ENCODE results near the gene DDX59.
A peak's percentile ranks its signal among the peaks of the same experiment; 100 is the strongest.

The DDX59 gene

DNA sequence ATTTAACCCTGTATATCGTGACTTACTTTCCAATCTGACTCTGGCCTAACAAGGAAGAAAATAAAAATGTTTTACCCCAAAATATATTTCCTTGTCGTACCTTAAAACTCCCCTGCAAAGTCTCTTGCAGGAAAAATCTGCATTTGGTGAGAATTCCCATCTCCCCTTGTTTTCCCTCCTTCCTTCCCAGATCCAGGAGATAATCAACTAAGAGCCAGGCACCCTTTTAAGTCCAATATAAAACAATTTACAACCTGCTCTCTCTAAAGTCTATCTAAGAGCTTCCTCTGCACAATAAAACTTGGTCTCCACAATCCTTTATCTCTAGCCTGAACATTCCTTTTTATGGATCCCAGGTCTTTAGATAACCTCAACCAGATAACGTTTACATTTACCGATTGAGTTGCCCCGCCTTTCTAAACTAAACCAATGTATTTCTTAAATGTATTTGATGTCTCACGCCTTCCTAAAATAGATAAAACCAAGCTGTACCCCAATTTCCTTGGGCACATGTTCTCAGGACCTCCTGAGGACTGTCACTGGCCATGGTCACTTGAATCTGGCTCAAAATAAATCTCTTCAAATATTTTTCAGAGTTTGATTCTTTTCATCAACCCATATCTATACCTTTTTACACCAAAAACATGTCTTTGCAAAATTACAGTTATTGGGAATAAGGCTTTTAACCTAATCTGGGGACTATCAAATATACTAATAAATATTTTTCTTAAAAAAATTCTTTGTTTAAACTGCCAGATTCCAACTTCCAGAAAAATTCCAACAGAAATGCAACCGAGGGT lies 993 bp downstream of the DDX59 start:
- no peaks in the 10 kb centered on the region for H3K36me3 ChIP-seq (ENCODE audit: control insufficient read depth, insufficient read depth, low read length)
- no peaks in the 10 kb centered on the region for H3K9me3 ChIP-seq (ENCODE audit: control insufficient read depth, insufficient read depth, low read length)
- no peaks in the 10 kb centered on the region for H3K27me3 ChIP-seq (ENCODE audit: control insufficient read depth, insufficient read depth, low read length)
- H3K4me3 ChIP-seq (ENCODE audit: low read depth, low read length): peak overlapping the region; percentile 75
- H3K9ac ChIP-seq (ENCODE audit: low read depth, low read length): peak overlapping the region; percentile 94
- H3K4me1 ChIP-seq (ENCODE audit: control insufficient read depth, insufficient read depth, low read length): peaks cover 18% of the 10 kb centered on the region

DNA sequence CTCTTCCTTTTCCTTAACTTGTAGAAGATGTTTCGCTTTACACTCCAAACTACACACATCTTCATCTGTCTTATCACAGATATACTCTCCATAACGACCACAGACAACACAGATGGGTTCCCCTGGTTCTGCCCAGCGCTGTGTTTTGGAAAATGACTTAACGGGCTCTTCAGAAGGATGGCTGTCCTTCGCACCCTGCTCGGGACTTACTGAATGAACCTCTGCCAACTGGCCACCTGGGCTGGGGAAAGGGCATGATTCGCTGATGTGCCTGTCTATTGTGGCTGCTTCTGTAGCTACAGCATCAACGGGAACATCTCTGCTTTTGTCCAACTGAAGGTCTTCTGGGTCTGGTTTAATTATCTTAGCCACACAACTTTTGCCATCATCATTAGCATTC lies 3.4 kb downstream of the DDX59 start:
- H3K4me3 ChIP-seq (ENCODE audit: low read depth, low read length): no peak overlapping the region

DNA sequence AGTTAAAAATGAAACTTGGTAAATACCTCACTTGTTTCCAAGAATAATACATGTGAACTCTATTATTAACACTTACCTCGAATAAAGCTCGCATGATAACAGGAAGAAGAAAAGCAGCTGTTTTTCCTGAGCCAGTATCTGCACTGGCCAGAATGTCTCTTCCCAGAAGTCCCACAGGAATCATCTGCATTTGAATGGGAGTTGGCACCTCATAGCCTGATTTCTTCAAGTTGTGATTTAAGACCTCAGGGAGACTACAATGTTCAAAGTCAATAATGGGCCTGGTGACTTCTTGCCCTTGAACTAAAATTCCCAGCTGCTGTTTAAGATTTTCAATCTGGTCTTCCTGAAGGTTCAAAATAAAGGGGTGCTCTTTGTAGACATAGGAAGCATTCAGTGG lies 3.8 kb downstream of the DDX59 start:
- Histone ChIP-seq H3K9ac (ENCODE audit: low read depth, low read length) (no peak overlapping the region), H3K9me3 (ENCODE audit: control insufficient read depth, insufficient read depth, low read length) (no peaks in the 10 kb centered on the region)

More for the DNA sequence above, 3.4 kb downstream of the DDX59 start:
- Histone ChIP-seq H3K9me3 (ENCODE audit: control insufficient read depth, insufficient read depth, low read length) (no peaks in the 10 kb centered on the region), H3K4me1 (ENCODE audit: control insufficient read depth, insufficient read depth, low read length) (peaks cover 18% of the 10 kb centered on the region), H3K27me3 (ENCODE audit: control insufficient read depth, insufficient read depth, low read length) (no peaks in the 10 kb centered on the region), H3K9ac (ENCODE audit: low read depth, low read length) (no peak overlapping the region), H3K36me3 (ENCODE audit: control insufficient read depth, insufficient read depth, low read length) (no peaks in the 10 kb centered on the region)

DNA sequence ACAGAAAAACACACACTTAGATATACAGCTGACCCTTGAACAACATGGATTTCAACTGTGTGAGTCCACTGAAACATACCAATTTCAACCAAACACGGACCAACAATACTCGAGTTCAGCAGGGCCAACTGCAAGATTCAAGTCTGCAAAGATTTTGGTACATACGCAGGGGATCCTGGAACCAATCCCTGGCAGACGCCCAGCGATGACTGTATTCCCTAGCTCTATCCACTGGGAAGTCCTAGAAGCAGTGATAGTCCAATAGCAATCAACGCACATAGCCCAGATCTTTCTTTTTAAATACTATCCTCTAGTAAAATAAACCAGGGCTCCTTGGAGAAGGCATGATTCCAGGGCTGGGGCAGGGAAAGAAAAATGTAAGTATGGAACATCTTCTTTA lies 9.0 kb downstream of the DDX59 start:
- peaks cover 4% of the 10 kb centered on the region for H3K4me1 ChIP-seq (ENCODE audit: control insufficient read depth, insufficient read depth, low read length)
- no peak overlapping the region for H3K4me3 ChIP-seq (ENCODE audit: low read depth, low read length)
- no peaks in the 10 kb centered on the region for H3K27me3 ChIP-seq (ENCODE audit: control insufficient read depth, insufficient read depth, low read length)
- H3K36me3 ChIP-seq (ENCODE audit: control insufficient read depth, insufficient read depth, low read length): peaks cover 19% of the 10 kb centered on the region
- no peaks in the 10 kb centered on the region for H3K9me3 ChIP-seq (ENCODE audit: control insufficient read depth, insufficient read depth, low read length)
- no peak overlapping the region for H3K9ac ChIP-seq (ENCODE audit: low read depth, low read length)

More for the DNA sequence above, 3.8 kb downstream of the DDX59 start:
- Histone ChIP-seq H3K4me1 (ENCODE audit: control insufficient read depth, insufficient read depth, low read length) (peaks cover 18% of the 10 kb centered on the region), H3K27me3 (ENCODE audit: control insufficient read depth, insufficient read depth, low read length) (no peaks in the 10 kb centered on the region), H3K4me3 (ENCODE audit: low read depth, low read length) (no peak overlapping the region), H3K36me3 (ENCODE audit: control insufficient read depth, insufficient read depth, low read length) (no peaks in the 10 kb centered on the region)

DNA sequence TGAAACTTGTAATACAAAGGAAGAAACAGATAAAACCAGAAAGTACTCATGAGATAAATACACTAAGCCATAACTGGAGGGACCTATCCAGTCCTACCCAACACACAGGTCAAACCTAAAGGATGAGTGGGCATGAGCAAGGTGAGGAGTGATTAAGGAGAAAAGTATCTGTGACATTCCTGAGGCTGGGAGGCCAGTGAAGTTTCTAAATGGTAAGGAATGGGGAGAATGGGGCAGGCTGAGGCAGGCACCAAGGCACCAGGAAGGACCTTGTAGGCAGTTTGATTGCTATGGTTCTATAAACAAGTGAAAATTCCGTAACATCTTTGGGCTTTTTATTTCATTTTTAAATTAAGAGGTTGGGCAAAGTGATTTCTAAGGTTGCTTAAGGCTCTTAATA lies 10.4 kb downstream of the DDX59 start:
- Histone ChIP-seq H3K4me1 (ENCODE audit: control insufficient read depth, insufficient read depth, low read length) (peaks cover 8% of the 10 kb centered on the region), H3K36me3 (ENCODE audit: control insufficient read depth, insufficient read depth, low read length) (peaks cover 19% of the 10 kb centered on the region), H3K27me3 (ENCODE audit: control insufficient read depth, insufficient read depth, low read length) (no peaks in the 10 kb centered on the region), H3K4me3 (ENCODE audit: low read depth, low read length) (no peak overlapping the region), H3K9ac (ENCODE audit: low read depth, low read length) (no peak overlapping the region), H3K9me3 (ENCODE audit: control insufficient read depth, insufficient read depth, low read length) (no peaks in the 10 kb centered on the region)

DNA sequence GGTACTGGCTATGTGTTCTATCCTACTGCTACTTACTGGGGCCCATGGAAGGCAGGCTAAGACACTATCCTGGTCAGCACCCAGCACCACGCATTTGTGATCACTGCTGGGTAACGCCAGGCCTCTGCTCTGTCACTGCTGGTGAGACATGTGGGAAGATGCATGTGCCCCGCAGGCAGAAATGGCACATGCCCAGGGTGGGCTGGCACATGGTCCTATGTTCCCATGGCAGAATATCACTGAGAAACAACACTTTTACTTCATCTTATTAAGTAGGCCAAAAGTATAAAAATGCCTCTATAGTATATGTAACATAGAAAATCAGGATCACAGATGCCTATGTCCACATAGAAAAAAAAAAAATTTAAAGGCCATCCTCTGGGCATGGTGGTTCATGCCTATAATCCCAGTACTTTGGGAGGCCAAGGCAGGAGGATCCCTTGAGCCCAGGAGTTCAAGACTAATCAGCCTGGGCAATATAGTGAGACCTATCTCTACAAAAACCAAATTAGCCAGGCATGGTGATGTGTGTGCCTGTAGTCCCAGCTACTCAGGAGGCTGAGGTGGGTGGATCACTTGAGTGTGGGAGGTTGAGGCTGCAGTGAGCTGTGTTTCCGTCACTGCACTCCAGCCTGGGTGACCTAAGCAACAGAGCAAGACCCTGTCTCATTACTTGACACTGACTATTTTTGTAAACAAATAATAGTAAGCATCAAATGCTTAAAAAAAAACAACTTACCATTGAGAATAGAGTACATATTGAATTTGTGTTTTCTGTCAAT lies 11.5 kb downstream of the DDX59 start:
- H3K4me3 ChIP-seq (ENCODE audit: low read depth, low read length): no peak overlapping the region
- H3K9ac ChIP-seq (ENCODE audit: low read depth, low read length): no peak overlapping the region
- H3K9me3 ChIP-seq (ENCODE audit: control insufficient read depth, insufficient read depth, low read length): no peaks in the 10 kb centered on the region
- H3K27me3 ChIP-seq (ENCODE audit: control insufficient read depth, insufficient read depth, low read length): no peaks in the 10 kb centered on the region
- H3K36me3 ChIP-seq (ENCODE audit: control insufficient read depth, insufficient read depth, low read length): peaks cover 21% of the 10 kb centered on the region
- H3K4me1 ChIP-seq (ENCODE audit: control insufficient read depth, insufficient read depth, low read length): peaks cover 8% of the 10 kb centered on the region

DNA sequence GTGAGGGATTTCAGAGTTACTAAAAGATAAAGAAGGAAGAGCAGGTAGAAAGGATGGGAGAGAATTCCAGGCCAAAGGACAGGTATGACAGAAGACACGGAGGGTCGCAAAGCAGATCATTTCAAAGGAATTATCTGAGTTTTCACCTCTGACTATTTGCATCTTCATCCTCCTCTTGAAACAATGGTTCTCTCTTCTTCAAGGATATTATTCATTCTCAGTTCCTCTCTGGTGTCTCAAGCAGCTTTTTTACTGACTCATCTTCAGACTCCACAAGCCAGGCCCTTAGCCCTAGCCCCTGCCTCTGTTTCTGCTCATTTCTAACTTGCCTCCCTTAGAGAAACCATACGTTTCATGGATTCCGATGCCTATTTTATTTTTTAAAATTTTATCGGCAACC lies 15.0 kb downstream of the DDX59 start:
- Histone ChIP-seq H3K9ac (ENCODE audit: low read depth, low read length) (no peak overlapping the region), H3K9me3 (ENCODE audit: control insufficient read depth, insufficient read depth, low read length) (no peaks in the 10 kb centered on the region), H3K4me3 (ENCODE audit: low read depth, low read length) (no peak overlapping the region), H3K36me3 (ENCODE audit: control insufficient read depth, insufficient read depth, low read length) (peaks cover 17% of the 10 kb centered on the region), H3K27me3 (ENCODE audit: control insufficient read depth, insufficient read depth, low read length) (no peaks in the 10 kb centered on the region), H3K4me1 (ENCODE audit: control insufficient read depth, insufficient read depth, low read length) (peaks cover 8% of the 10 kb centered on the region)

DNA sequence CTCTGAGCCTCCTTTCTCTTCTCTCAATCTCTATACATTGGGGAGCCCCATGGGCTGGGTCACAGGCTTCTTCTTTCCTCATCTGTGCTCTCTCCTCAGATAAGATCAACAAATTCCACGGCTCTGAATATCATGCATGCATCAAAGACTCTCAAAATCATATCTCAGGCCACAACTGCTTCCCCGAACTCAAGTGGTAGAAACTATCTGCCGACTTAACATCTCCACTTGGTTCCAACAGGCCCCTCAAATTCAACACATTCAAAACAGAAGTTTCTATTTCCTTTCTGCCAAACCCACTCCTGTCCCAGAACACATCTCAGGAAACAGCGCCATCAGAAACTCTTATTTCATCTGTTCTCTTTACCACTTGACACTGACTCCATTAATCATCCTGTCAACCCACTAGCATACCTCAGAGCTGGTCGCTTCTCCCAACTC lies 16.7 kb downstream of the DDX59 start:
- H3K9ac ChIP-seq (ENCODE audit: low read depth, low read length): no peak overlapping the region
- no peaks in the 10 kb centered on the region for H3K9me3 ChIP-seq (ENCODE audit: control insufficient read depth, insufficient read depth, low read length)
- no peak overlapping the region for H3K4me3 ChIP-seq (ENCODE audit: low read depth, low read length)
- peaks cover 16% of the 10 kb centered on the region for H3K36me3 ChIP-seq (ENCODE audit: control insufficient read depth, insufficient read depth, low read length)
- H3K27me3 ChIP-seq (ENCODE audit: control insufficient read depth, insufficient read depth, low read length): no peaks in the 10 kb centered on the region
- peaks cover 8% of the 10 kb centered on the region for H3K4me1 ChIP-seq (ENCODE audit: control insufficient read depth, insufficient read depth, low read length)

DNA sequence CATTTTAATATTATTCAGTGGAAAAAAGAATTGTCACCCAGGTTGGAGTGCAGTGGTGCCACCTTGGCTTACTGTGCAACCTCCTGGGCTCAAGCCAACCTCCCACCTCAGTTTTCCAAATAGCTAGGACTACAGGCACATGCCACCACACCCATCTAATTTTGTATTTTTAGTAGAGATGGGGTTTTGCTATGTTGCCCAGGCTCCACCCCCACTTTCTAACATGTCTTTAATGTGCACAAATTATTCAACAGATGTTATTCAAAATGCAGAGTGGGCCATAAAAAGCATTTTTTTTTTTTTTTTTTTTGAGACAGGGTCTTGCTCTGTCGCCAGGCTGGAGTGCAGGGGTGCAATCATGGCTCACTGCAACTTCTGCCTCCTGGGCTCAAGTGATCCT lies 17.3 kb downstream of the DDX59 start:
- no peak overlapping the region for H3K4me3 ChIP-seq (ENCODE audit: low read depth, low read length)
- peaks cover 8% of the 10 kb centered on the region for H3K4me1 ChIP-seq (ENCODE audit: control insufficient read depth, insufficient read depth, low read length)
- H3K27me3 ChIP-seq (ENCODE audit: control insufficient read depth, insufficient read depth, low read length): no peaks in the 10 kb centered on the region
- H3K9me3 ChIP-seq (ENCODE audit: control insufficient read depth, insufficient read depth, low read length): no peaks in the 10 kb centered on the region
- H3K9ac ChIP-seq (ENCODE audit: low read depth, low read length): no peak overlapping the region
- peaks cover 16% of the 10 kb centered on the region for H3K36me3 ChIP-seq (ENCODE audit: control insufficient read depth, insufficient read depth, low read length)

DNA sequence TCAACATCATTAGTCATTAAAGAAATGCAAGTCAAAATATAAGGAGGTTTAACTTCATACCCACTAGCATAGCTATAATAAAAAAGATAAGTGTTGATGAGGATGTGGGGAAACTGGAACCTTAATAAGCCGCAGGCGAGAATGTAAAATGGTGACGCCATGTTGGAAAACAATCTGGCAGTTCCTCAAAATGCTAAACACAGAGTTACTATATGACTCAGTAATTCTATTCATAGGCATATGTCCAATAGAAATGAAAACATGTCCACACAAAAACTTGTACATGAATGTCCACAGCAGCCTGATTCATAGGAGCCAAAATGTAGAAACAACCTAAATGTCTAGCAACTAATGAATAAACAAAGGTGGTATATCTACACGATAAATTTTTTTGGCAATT lies 23.2 kb downstream of the DDX59 start:
- H3K27me3 ChIP-seq (ENCODE audit: control insufficient read depth, insufficient read depth, low read length): no peaks in the 10 kb centered on the region
- no peak overlapping the region for H3K9ac ChIP-seq (ENCODE audit: low read depth, low read length)
- H3K9me3 ChIP-seq (ENCODE audit: control insufficient read depth, insufficient read depth, low read length): no peaks in the 10 kb centered on the region
- peaks cover 9% of the 10 kb centered on the region for H3K36me3 ChIP-seq (ENCODE audit: control insufficient read depth, insufficient read depth, low read length)
- H3K4me1 ChIP-seq (ENCODE audit: control insufficient read depth, insufficient read depth, low read length): no peaks in the 10 kb centered on the region
- no peak overlapping the region for H3K4me3 ChIP-seq (ENCODE audit: low read depth, low read length)

DNA sequence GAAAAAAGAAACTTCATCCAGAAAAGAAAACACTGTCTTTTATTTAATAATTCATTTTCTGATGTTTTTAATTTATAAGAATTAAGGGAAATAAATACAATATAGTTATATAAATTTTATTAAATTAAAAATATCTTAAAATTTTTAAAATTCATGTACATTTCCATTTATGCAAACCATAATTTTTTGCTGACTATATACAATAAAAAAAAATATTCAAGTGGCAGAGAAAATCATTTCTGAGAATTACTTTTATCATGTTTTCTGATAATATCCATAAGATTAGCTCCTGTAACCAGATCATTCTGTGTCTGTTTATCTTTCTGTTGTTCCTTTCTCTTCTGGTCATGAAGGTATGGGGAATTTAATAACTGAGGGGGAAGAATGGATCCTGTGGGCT lies 25.7 kb downstream of the DDX59 start:
- no peaks in the 10 kb centered on the region for H3K4me1 ChIP-seq (ENCODE audit: control insufficient read depth, insufficient read depth, low read length)
- no peaks in the 10 kb centered on the region for H3K27me3 ChIP-seq (ENCODE audit: control insufficient read depth, insufficient read depth, low read length)
- H3K9ac ChIP-seq (ENCODE audit: low read depth, low read length): no peak overlapping the region
- no peaks in the 10 kb centered on the region for H3K9me3 ChIP-seq (ENCODE audit: control insufficient read depth, insufficient read depth, low read length)
- no peak overlapping the region for H3K4me3 ChIP-seq (ENCODE audit: low read depth, low read length)
- peaks cover 9% of the 10 kb centered on the region for H3K36me3 ChIP-seq (ENCODE audit: control insufficient read depth, insufficient read depth, low read length)

DNA sequence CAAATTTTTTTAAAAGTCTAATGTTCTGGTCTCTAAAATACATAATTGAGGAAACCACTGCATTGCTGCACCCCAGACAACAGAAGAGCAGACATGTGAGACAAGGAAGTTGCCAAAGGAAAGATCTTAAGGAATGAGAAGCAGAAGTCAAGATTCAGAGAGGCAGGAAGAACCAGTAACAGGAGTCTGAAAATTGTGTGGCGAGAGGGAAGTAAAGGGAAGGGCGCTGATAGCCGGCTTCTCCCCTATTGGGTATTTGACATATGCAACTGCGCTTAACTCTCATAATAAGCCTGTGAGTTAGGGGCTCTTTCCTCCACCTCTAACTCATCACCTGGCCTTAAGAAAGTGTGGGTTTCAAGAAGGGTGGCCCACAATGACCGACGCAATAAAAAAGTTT lies 27.2 kb downstream of the DDX59 start:
- Histone ChIP-seq H3K9me3 (ENCODE audit: control insufficient read depth, insufficient read depth, low read length) (no peaks in the 10 kb centered on the region), H3K9ac (ENCODE audit: low read depth, low read length) (no peak overlapping the region)

More for the DNA sequence above, 27.2 kb downstream of the DDX59 start:
- Histone ChIP-seq H3K27me3 (ENCODE audit: control insufficient read depth, insufficient read depth, low read length) (no peaks in the 10 kb centered on the region), H3K4me3 (ENCODE audit: low read depth, low read length) (no peak overlapping the region), H3K36me3 (ENCODE audit: control insufficient read depth, insufficient read depth, low read length) (peaks cover 2% of the 10 kb centered on the region), H3K4me1 (ENCODE audit: control insufficient read depth, insufficient read depth, low read length) (peaks cover 3% of the 10 kb centered on the region)
